Stomach smooth muscle (tissue), 2 donors: ENCODE measurements around the gene MAP3K15.

Experiments used
- H3K27ac ChIP-seq: one replicate; pipeline ENCODE4 v1.7.0; 2013; ENCODE audit warnings: mild to moderate bottlenecking, low read length, inconsistent platforms
- H3K27me3 ChIP-seq, 2 donors: one replicate each; pipeline ENCODE4 v1.7.0; 2013; ENCODE audit warnings: low read length in 2 of 2; ENCODE audit not compliant: insufficient read depth in 2 of 2, control insufficient read depth in 1 of 2
- H3K36me3 ChIP-seq, 2 donors: one replicate each; pipeline ENCODE4 v1.7.0; 2013; ENCODE audit warnings: low read length in 2 of 2; ENCODE audit not compliant: control insufficient read depth in 2 of 2, insufficient read depth in 2 of 2
- H3K4me1 ChIP-seq: one replicate; pipeline ENCODE4 v1.7.0; 2013; ENCODE audit warnings: low read length; ENCODE audit not compliant: control insufficient read depth, insufficient read depth
- H3K4me3 ChIP-seq, 2 donors: one replicate each; pipeline ENCODE4 v1.7.0; 2013; ENCODE audit warnings: low read length in 2 of 2
- H3K9ac ChIP-seq, 2 donors: one replicate each; pipeline ENCODE4 v1.7.0; 2013; ENCODE audit warnings: low read length in 2 of 2, mild to moderate bottlenecking in 1 of 2
- H3K9me3 ChIP-seq, 2 donors: one replicate each; pipeline ENCODE4 v1.7.0; 2013; ENCODE audit warnings: low read length in 2 of 2; ENCODE audit not compliant: control insufficient read depth in 2 of 2
- donor health status: healthy.
- donor health status: Pancreatic carcinoma.

The MAP3K15 gene

GRCh38 chrX:19375546-19375945 is 139.8 kb downstream of the MAP3K15 start:
- Histone ChIP-seq H3K9me3 (no peaks in the 10 kb centered on the region), H3K27ac (no peak overlapping the region), H3K4me3 (no peak overlapping the region)

GRCh38 chrX:19373351-19373891 is 141.9 kb downstream of the MAP3K15 start:
- peaks cover 2% of the 10 kb centered on the region for H3K4me1 ChIP-seq
- no peak overlapping the region for H3K9ac ChIP-seq
- peaks cover 0 to 14% of the 10 kb centered on the region in 2 donors for H3K27me3 ChIP-seq
- peak overlapping the region in 1 of 2 donors; percentile 76 for H3K4me3 ChIP-seq
- no peak overlapping the region for H3K27ac ChIP-seq
- H3K36me3 ChIP-seq = no peaks in the 10 kb centered on the region
- no peaks in the 10 kb centered on the region for H3K9me3 ChIP-seq

More at GRCh38 chrX:19375546-19375945, 139.8 kb downstream of the MAP3K15 start:
- Histone ChIP-seq H3K4me1 (peaks cover 2% of the 10 kb centered on the region), H3K9ac (no peak overlapping the region), H3K36me3 (no peaks in the 10 kb centered on the region), H3K27me3 (peaks cover 0 to 14% of the 10 kb centered on the region in 2 donors)

- H3K4me3 ChIP-seq = peak overlapping the region; percentile 57 to 76
- H3K27me3 ChIP-seq = peaks cover 0 to 11% of the 10 kb centered on the region in 2 donors
- H3K9ac ChIP-seq = no peak overlapping the region
- no peaks in the 10 kb centered on the region for H3K9me3 ChIP-seq
- H3K27ac ChIP-seq = no peak overlapping the region
- H3K36me3 ChIP-seq = no peaks in the 10 kb centered on the region
- peaks cover 2% of the 10 kb centered on the region for H3K4me1 ChIP-seq
Observed at GRCh38 chrX:19372547-19373331, 142.6 kb downstream of the MAP3K15 start.

GRCh38 chrX:19372170-19372546 is 143.2 kb downstream of the MAP3K15 start:
- Histone ChIP-seq H3K27me3 (peaks cover 0 to 11% of the 10 kb centered on the region in 2 donors), H3K27ac (no peak overlapping the region), H3K9me3 (no peaks in the 10 kb centered on the region), H3K9ac (no peak overlapping the region), H3K36me3 (no peaks in the 10 kb centered on the region), H3K4me3 (peak overlapping the region; percentile 57 to 76), H3K4me1 (peaks cover 2% of the 10 kb centered on the region)

GRCh38 chrX:19370061-19370460 is 145.2 kb downstream of the MAP3K15 start:
- H3K27ac ChIP-seq = no peak overlapping the region
- H3K4me3 ChIP-seq = no peak overlapping the region
- no peak overlapping the region for H3K9ac ChIP-seq
- no peaks in the 10 kb centered on the region for H3K4me1 ChIP-seq
- peaks cover 0 to 9% of the 10 kb centered on the region in 2 donors for H3K27me3 ChIP-seq
- no peaks in the 10 kb centered on the region for H3K36me3 ChIP-seq
- H3K9me3 ChIP-seq = no peaks in the 10 kb centered on the region

GRCh38 chrX:19368576-19368975 is 146.7 kb downstream of the MAP3K15 start:
- Histone ChIP-seq H3K9ac (no peak overlapping the region), H3K36me3 (no peaks in the 10 kb centered on the region), H3K27ac (no peak overlapping the region), H3K4me1 (no peaks in the 10 kb centered on the region), H3K9me3 (no peaks in the 10 kb centered on the region), H3K27me3 (no peaks in the 10 kb centered on the region), H3K4me3 (no peak overlapping the region)

GRCh38 chrX:19361701-19362100 is 153.6 kb downstream of the MAP3K15 start:
- Histone ChIP-seq H3K9ac (no peak overlapping the region), H3K9me3 (no peaks in the 10 kb centered on the region), H3K36me3 (peaks cover 23 to 28% of the 10 kb centered on the region in 2 donors), H3K4me3 (no peak overlapping the region), H3K4me1 (no peaks in the 10 kb centered on the region), H3K27me3 (no peaks in the 10 kb centered on the region), H3K27ac (no peak overlapping the region)

- Histone ChIP-seq H3K27ac (no peak overlapping the region), H3K9ac (no peak overlapping the region), H3K9me3 (no peaks in the 10 kb centered on the region), H3K4me3 (no peak overlapping the region), H3K4me1 (no peaks in the 10 kb centered on the region), H3K36me3 (peaks cover 31 to 35% of the 10 kb centered on the region in 2 donors), H3K27me3 (peaks cover 0 to under 1% of the 10 kb centered on the region in 2 donors)
Observed at GRCh38 chrX:19360903-19361302, 154.4 kb downstream of the MAP3K15 start.

GRCh38 chrX:19358521-19358920 is 156.8 kb downstream of the MAP3K15 start:
- H3K36me3 ChIP-seq = peaks cover 36 to 40% of the 10 kb centered on the region in 2 donors
- no peak overlapping the region for H3K9ac ChIP-seq
- H3K27me3 ChIP-seq = peaks cover 0 to 3% of the 10 kb centered on the region in 2 donors
- H3K27ac ChIP-seq = no peak overlapping the region
- H3K4me3 ChIP-seq = no peak overlapping the region
- no peaks in the 10 kb centered on the region for H3K9me3 ChIP-seq
- H3K4me1 ChIP-seq = no peaks in the 10 kb centered on the region

- no peak overlapping the region for H3K27ac ChIP-seq
- no peaks in the 10 kb centered on the region for H3K9me3 ChIP-seq
- H3K36me3 ChIP-seq = peaks cover 48 to 57% of the 10 kb centered on the region in 2 donors
- H3K4me1 ChIP-seq = no peaks in the 10 kb centered on the region
- H3K4me3 ChIP-seq = no peak overlapping the region
- H3K9ac ChIP-seq = no peak overlapping the region
- peaks cover 0 to 4% of the 10 kb centered on the region in 2 donors for H3K27me3 ChIP-seq
Observed at GRCh38 chrX:19354625-19355024, 160.7 kb downstream of the MAP3K15 start.

- no peak overlapping the region for H3K4me3 ChIP-seq
- no peak overlapping the region for H3K9ac ChIP-seq
- no peaks in the 10 kb centered on the region for H3K9me3 ChIP-seq
- H3K4me1 ChIP-seq = no peaks in the 10 kb centered on the region
- H3K36me3 ChIP-seq = peaks cover 17 to 27% of the 10 kb centered on the region in 2 donors
- H3K27ac ChIP-seq = no peak overlapping the region
- peaks cover 0 to 4% of the 10 kb centered on the region in 2 donors for H3K27me3 ChIP-seq
Observed at GRCh38 chrX:19350941-19351384, 164.3 kb downstream of the MAP3K15 start.
